ENCODE results near the gene TMPRSS11F. TPM values are rescaled to one million over a fixed set of nuclear protein-coding genes. Genes with fewer than 3 reads are reported as not detected.

The TMPRSS11F gene
- total RNA-seq, 1 experiment from 2014 or later, result not detected

DNA sequence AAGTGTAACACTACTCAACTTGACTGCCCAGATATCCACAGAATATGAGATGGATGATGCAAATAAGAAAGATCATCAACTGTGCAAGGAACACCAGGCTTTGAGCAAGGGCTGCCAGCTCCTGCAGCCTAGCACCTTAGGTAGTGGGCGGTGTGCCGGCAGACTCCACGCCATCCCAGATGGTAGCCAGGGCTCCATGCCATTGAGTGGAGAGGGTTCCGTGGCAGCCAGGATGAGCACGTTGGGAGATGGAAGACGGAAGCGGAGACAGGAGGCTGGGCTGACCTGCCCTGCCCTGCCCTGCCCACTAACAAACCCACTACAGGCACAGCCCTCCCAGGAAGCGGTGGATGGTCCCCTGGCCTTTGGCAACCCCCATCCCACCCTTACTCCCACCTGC, 51.9 kb downstream of the TMPRSS11F start:
- POLR2A ChIA-PET, result no interaction called here
- no peak overlapping the region for H3K4me3 ChIP-seq (replicated peaks in 1 of 2; ENCODE audit: low read depth in 1 of 2, low read length in 2 of 2)
- H3K9me3 ChIP-seq (ENCODE audit: control insufficient read depth in 1 of 2, insufficient read depth in 1 of 2, low read depth in 1 of 2, low read length in 2 of 2), result no peaks in the 10 kb centered on the region
- no peaks in the 10 kb centered on the region for H3K27me3 ChIP-seq (ENCODE audit: insufficient read depth, low read length)
- BruUV-seq (replicated peaks), result no TSS peak
- RAD21 ChIA-PET (ENCODE audit: low non-redundant PET in 1 of 2, low total read pairs in 2 of 2, uncharacterized antibody in 2 of 2, unreplicated experiment in 2 of 2), result no interaction called here
- no peaks in the 10 kb centered on the region for H3K4me1 ChIP-seq (ENCODE audit: control insufficient read depth in 1 of 2, insufficient read depth in 2 of 2, low read length in 2 of 2)
- CTCF ChIA-PET, result no interaction called here
- no peaks in the 10 kb centered on the region for H3K9me2 ChIP-seq (ENCODE audit: insufficient read depth)
- no peaks in the 10 kb centered on the region for H4K20me1 ChIP-seq (ENCODE audit: insufficient read depth)
- no peak overlapping the region for H3K27ac ChIP-seq (ENCODE audit: low read depth, low read length)
- no peak overlapping the region for H3K9ac ChIP-seq (ENCODE audit: low read length)
- ATAC-seq (no peak), DNase-seq (ENCODE audit: low read depth, low spot score) (no peak)
- intact Hi-C loops (cut with micrococcal nuclease), result no loop called here
- no peak overlapping the region for H3K4me2 ChIP-seq (ENCODE audit: low read length)
- H2AFZ ChIP-seq (ENCODE audit: low read depth, low read length, poor library complexity, severe bottlenecking), result no peak overlapping the region
- H3K79me2 ChIP-seq (ENCODE audit: insufficient read depth, low read length), result no peaks in the 10 kb centered on the region
- TF ChIP-seq ZFX (IDR thresholded peaks at IDR 0.05) (no peak), POLR2A (IDR thresholded peaks at IDR 0.05; ENCODE audit: borderline replicate concordance, extremely low read depth, insufficient read depth, insufficient read length) (no peak), EZH2 (IDR thresholded peaks at IDR 0.05) (no peak), SRF (IDR thresholded peaks at IDR 0.05; ENCODE audit: low read depth) (no peak), SP1 (IDR thresholded peaks at IDR 0.05; ENCODE audit: low read depth) (no peak), TCF7L2 (IDR thresholded peaks at IDR 0.05; ENCODE audit: borderline replicate concordance, extremely low read depth, insufficient read depth, insufficient read length) (no peak), CEBPB (IDR thresholded peaks at IDR 0.05; ENCODE audit: low read depth) (no peak), POLR2AphosphoS5 (IDR thresholded peaks at IDR 0.05; ENCODE audit: low read depth, low read length) (no peak), EGR1 (IDR thresholded peaks at IDR 0.05; ENCODE audit: low read depth) (no peak), RAD21 (IDR thresholded peaks at IDR 0.05; ENCODE audit: low read depth) (no peak)
- TF ChIP-seq, protein P1, sequence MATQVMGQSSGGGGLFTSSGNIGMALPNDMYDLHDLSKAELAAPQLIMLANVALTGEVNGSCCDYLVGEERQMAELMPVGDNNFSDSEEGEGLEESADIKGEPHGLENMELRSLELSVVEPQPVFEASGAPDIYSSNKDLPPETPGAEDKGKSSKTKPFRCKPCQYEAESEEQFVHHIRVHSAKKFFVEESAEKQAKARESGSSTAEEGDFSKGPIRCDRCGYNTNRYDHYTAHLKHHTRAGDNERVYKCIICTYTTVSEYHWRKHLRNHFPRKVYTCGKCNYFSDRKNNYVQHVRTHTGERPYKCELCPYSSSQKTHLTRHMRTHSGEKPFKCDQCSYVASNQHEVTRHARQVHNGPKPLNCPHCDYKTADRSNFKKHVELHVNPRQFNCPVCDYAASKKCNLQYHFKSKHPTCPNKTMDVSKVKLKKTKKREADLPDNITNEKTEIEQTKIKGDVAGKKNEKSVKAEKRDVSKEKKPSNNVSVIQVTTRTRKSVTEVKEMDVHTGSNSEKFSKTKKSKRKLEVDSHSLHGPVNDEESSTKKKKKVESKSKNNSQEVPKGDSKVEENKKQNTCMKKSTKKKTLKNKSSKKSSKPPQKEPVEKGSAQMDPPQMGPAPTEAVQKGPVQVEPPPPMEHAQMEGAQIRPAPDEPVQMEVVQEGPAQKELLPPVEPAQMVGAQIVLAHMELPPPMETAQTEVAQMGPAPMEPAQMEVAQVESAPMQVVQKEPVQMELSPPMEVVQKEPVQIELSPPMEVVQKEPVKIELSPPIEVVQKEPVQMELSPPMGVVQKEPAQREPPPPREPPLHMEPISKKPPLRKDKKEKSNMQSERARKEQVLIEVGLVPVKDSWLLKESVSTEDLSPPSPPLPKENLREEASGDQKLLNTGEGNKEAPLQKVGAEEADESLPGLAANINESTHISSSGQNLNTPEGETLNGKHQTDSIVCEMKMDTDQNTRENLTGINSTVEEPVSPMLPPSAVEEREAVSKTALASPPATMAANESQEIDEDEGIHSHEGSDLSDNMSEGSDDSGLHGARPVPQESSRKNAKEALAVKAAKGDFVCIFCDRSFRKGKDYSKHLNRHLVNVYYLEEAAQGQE (IDR thresholded peaks at IDR 0.05; ENCODE audit: low read depth), result no peak
- TF ChIP-seq, protein P2, sequence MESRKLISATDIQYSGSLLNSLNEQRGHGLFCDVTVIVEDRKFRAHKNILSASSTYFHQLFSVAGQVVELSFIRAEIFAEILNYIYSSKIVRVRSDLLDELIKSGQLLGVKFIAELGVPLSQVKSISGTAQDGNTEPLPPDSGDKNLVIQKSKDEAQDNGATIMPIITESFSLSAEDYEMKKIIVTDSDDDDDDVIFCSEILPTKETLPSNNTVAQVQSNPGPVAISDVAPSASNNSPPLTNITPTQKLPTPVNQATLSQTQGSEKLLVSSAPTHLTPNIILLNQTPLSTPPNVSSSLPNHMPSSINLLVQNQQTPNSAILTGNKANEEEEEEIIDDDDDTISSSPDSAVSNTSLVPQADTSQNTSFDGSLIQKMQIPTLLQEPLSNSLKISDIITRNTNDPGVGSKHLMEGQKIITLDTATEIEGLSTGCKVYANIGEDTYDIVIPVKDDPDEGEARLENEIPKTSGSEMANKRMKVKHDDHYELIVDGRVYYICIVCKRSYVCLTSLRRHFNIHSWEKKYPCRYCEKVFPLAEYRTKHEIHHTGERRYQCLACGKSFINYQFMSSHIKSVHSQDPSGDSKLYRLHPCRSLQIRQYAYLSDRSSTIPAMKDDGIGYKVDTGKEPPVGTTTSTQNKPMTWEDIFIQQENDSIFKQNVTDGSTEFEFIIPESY (IDR thresholded peaks at IDR 0.05; ENCODE audit: extremely low read depth, insufficient replicate concordance, low read length), result no peak
- TF ChIP-seq, protein P3, sequence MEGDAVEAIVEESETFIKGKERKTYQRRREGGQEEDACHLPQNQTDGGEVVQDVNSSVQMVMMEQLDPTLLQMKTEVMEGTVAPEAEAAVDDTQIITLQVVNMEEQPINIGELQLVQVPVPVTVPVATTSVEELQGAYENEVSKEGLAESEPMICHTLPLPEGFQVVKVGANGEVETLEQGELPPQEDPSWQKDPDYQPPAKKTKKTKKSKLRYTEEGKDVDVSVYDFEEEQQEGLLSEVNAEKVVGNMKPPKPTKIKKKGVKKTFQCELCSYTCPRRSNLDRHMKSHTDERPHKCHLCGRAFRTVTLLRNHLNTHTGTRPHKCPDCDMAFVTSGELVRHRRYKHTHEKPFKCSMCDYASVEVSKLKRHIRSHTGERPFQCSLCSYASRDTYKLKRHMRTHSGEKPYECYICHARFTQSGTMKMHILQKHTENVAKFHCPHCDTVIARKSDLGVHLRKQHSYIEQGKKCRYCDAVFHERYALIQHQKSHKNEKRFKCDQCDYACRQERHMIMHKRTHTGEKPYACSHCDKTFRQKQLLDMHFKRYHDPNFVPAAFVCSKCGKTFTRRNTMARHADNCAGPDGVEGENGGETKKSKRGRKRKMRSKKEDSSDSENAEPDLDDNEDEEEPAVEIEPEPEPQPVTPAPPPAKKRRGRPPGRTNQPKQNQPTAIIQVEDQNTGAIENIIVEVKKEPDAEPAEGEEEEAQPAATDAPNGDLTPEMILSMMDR (IDR thresholded peaks at IDR 0.05 in 2 of 3, conservative IDR thresholded peaks at IDR 0.05 in 1 of 3; ENCODE audit: borderline replicate concordance in 1 of 3, insufficient read depth in 1 of 3, low read depth in 2 of 3, low read length in 2 of 3), result no peak
- TF ChIP-seq, protein P4, sequence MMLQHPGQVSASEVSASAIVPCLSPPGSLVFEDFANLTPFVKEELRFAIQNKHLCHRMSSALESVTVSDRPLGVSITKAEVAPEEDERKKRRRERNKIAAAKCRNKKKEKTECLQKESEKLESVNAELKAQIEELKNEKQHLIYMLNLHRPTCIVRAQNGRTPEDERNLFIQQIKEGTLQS (IDR thresholded peaks at IDR 0.05), result no peak
- no peaks in the 10 kb centered on the region for H3K36me3 ChIP-seq (ENCODE audit: control insufficient read depth in 1 of 2, insufficient read depth in 2 of 2, low read length in 2 of 2)

Data from HCT116 (cell line).